Left cardiac atrium (tissue), 4 donors: ENCODE results near the gene CYP19A1. TPM values are rescaled to one million over a fixed set of nuclear protein-coding genes. Genes with fewer than 3 reads are reported as not detected.
A peak's percentile ranks its signal among the peaks of the same experiment; 100 is the strongest.

ENCODE experiments used
- ATAC-seq, 2 donors: fragments of 200-7000 bp; cut with Tn5 transposase; one replicate each; pipeline ENCODE4 v1.9.1; 2020; ENCODE audit warnings: mild to moderate bottlenecking in 2 of 2, moderate library complexity in 2 of 2
- DNase-seq: peaks from one replicate; pipeline ENCODE4 v3.0.0-alpha.2; 2020
- intact Hi-C, 2 donors: fragments of 100-400 bp; cut with DNase I; formaldehyde crosslinking; loops; one replicate each; pipeline versions ENCODE4 v1.14.1 to v1.15.1; 2022 to 2023
- total RNA-seq, 2 donors: library from RNA; stranded (reverse); fragmentation: NEBNext Ultra II Directional; extraction: Animal tissue kit (Norgen Biotek cat#: 25700); gene quantifications; one replicate each; pipeline ENCODE4 v1.2.1, GENCODE V29; 2021
- donor health status: DM: no; HTN: yes; CAD: no.
- donor health status: DM: no; HTN: yes; CAD: no; lungs with severe emphysema.
- donor health status: DM: yes; HTN: yes; CAD: no.
- donor health status: Dilated cardiomyopathy.

The CYP19A1 gene
- total RNA-seq, 2 donors from 2014 or later: 0.56 to 0.86 TPM

GRCh38 chr15:51365417-51365816, 27.0 kb upstream of the CYP19A1 start:
- intact Hi-C loops: no loop called here
- ATAC-seq (no peak), DNase-seq (no peak)

- intact Hi-C loops: no loop called here
- no peak for ATAC-seq
- no peak for DNase-seq
Measured at GRCh38 chr15:51363383-51363782, 25.0 kb upstream of the CYP19A1 start.

- intact Hi-C loops: no loop called here
- DNase-seq: no peak
Measured at GRCh38 chr15:51359981-51360380, 21.6 kb upstream of the CYP19A1 start.

GRCh38 chr15:51356983-51357382, 18.6 kb upstream of the CYP19A1 start:
- DNase-seq: no peak
- no peak for ATAC-seq
- intact Hi-C loops: no loop called here

More at GRCh38 chr15:51359981-51360380, 21.6 kb upstream of the CYP19A1 start:
- no peak for ATAC-seq

GRCh38 chr15:51356147-51356546, 17.8 kb upstream of the CYP19A1 start:
- DNase-seq (no peak), ATAC-seq (no peak)
- intact Hi-C loops: no loop called here

- DNase-seq (no peak), ATAC-seq (no peak)
- intact Hi-C loops: no loop called here
Measured at GRCh38 chr15:51355096-51355495, 16.7 kb upstream of the CYP19A1 start.

GRCh38 chr15:51353976-51354375, 15.6 kb upstream of the CYP19A1 start:
- no peak for ATAC-seq
- no peak for DNase-seq
- intact Hi-C loops: no loop called here

GRCh38 chr15:51350723-51351122, 12.3 kb upstream of the CYP19A1 start:
- ATAC-seq (no peak), DNase-seq (no peak)
- intact Hi-C loops: no loop called here

GRCh38 chr15:51349156-51349844, 10.9 kb upstream of the CYP19A1 start:
- intact Hi-C loops: no loop called here
- ATAC-seq (peak; percentile 67 to 82), DNase-seq (no peak)

GRCh38 chr15:51348688-51349087, 10.3 kb upstream of the CYP19A1 start:
- ATAC-seq (no peak), DNase-seq (no peak)

GRCh38 chr15:51346136-51346535, 7.7 kb upstream of the CYP19A1 start:
- intact Hi-C loops: no loop called here
- DNase-seq: no peak
- ATAC-seq: no peak

More at GRCh38 chr15:51348688-51349087, 10.3 kb upstream of the CYP19A1 start:
- intact Hi-C loops: no loop called here

- no peak for DNase-seq
- ATAC-seq: no peak
- intact Hi-C loops: no loop called here
Measured at GRCh38 chr15:51343466-51343865, 5.1 kb upstream of the CYP19A1 start.

GRCh38 chr15:51342227-51342999, 4.0 kb upstream of the CYP19A1 start:
- ATAC-seq: peak in 1 of 2 donors; percentile 4
- no peak for DNase-seq
- intact Hi-C loops: no loop called here

- peak; percentile 83 to 88 for ATAC-seq
- intact Hi-C loops: no loop called here
- DNase-seq: peak; percentile 39
Measured at GRCh38 chr15:51341366-51342226, 3.2 kb upstream of the CYP19A1 start, which contains the start of gene GLDN. Gene GLDN (plus strand): TSS chr15:51341655. CDS start chr15:51341685, 30 bp downstream.

GRCh38 chr15:51335538-51336410, 2.6 kb downstream of the CYP19A1 start:
- ATAC-seq (peak; percentile 26 to 56), DNase-seq (peak; percentile 38)
- intact Hi-C loops: no loop called here

GRCh38 chr15:51335087-51335486, 3.3 kb downstream of the CYP19A1 start:
- ATAC-seq (no peak), DNase-seq (no peak)
- intact Hi-C loops: no loop called here

GRCh38 chr15:51334011-51334451, 4.4 kb downstream of the CYP19A1 start:
- intact Hi-C loops: no loop called here
- no peak for ATAC-seq
- DNase-seq: no peak

GRCh38 chr15:51333571-51333970, 4.8 kb downstream of the CYP19A1 start:
- ATAC-seq (no peak), DNase-seq (no peak)
- intact Hi-C loops: no loop called here
